GM18870 (cell line): Measurements from ENCODE around the gene KCTD19.

Source experiments
- ATAC-seq: cut with Tn5 transposase; IDR thresholded peaks from one replicate; pipeline ENCODE4 v1.9.1; 2021; ENCODE audit warnings: moderate library complexity; ENCODE audit not compliant: unreplicated experiment

Gene KCTD19

GRCh38 chr16:67260426-67261063, 66.0 kb downstream of the KCTD19 start:
- ATAC-seq: no peak

- no peak for ATAC-seq
Measured at GRCh38 chr16:67259705-67260104, 66.8 kb downstream of the KCTD19 start.

GRCh38 chr16:67258161-67258835, 68.2 kb downstream of the KCTD19 start:
- ATAC-seq: no peak

GRCh38 chr16:67257486-67258160, 68.9 kb downstream of the KCTD19 start:
- no peak for ATAC-seq

GRCh38 chr16:67256701-67257230, 69.8 kb downstream of the KCTD19 start:
- ATAC-seq: no peak

GRCh38 chr16:67255553-67256221, 70.9 kb downstream of the KCTD19 start:
- no peak for ATAC-seq

GRCh38 chr16:67254801-67255552, 71.6 kb downstream of the KCTD19 start:
- ATAC-seq: no peak

GRCh38 chr16:67252609-67253497, 73.7 kb downstream of the KCTD19 start:
- ATAC-seq: no peak

- ATAC-seq: no peak
Measured at GRCh38 chr16:67250045-67250327, 76.6 kb downstream of the KCTD19 start.

GRCh38 chr16:67249178-67250044, 77.1 kb downstream of the KCTD19 start:
- no peak for ATAC-seq

- no peak for ATAC-seq
Measured at GRCh38 chr16:67248401-67249177, 78.0 kb downstream of the KCTD19 start, which contains the start of gene SLC9A5. Gene SLC9A5, plus strand, starts transcription at chr16:67248979. Its CDS starts 36 bp downstream, at chr16:67249015.

GRCh38 chr16:67248073-67248400, 78.5 kb downstream of the KCTD19 start:
- ATAC-seq: no peak

GRCh38 chr16:67247192-67248072, 79.1 kb downstream of the KCTD19 start, which contains the start of gene FHOD1:
Gene FHOD1, minus strand, starts transcription at chr16:67247481. Its CDS starts 71 bp downstream, at chr16:67247410.
- ATAC-seq: peak; percentile 35

GRCh38 chr16:67246756-67247191, 79.8 kb downstream of the KCTD19 start:
- ATAC-seq: no peak

- no peak for ATAC-seq
Measured at GRCh38 chr16:67246081-67246755, 80.3 kb downstream of the KCTD19 start.

- ATAC-seq: no peak
Measured at GRCh38 chr16:67245674-67246080, 80.9 kb downstream of the KCTD19 start.
